Endothelial cell of umbilical vein (primary cell): Measurements from ENCODE around the gene MBLAC1. TPM values are rescaled to one million over a fixed set of nuclear protein-coding genes. Genes with fewer than 3 reads are reported as not detected.

Experiments used
- BruUV-seq: library from RNA; stranded (reverse); fragments of 400-500 nt; replicated peaks from 2 replicates; lab custom pipeline; 2021; lab: Mats Ljungman, UMichigan
- CTCF ChIA-PET: fragments of 300-600, 350-600 bp; sonication (Branson Sonifier 250); formaldehyde crosslinking; loops from one replicate; lab custom pipeline; 2021; ENCODE audit warnings: antibody characterized with exemption, inconsistent platforms; lab: Charles Lee
- POLR2A ChIA-PET: fragments of 300-600, 350-600 bp; sonication (Branson Sonifier 250); formaldehyde crosslinking; loops from one replicate; lab custom pipeline; 2021; ENCODE audit warnings: antibody characterized with exemption, inconsistent platforms; lab: Charles Lee
- DNase-seq: peaks from one replicate; pipeline ENCODE4 v3.0.0-alpha.2; 2011; ENCODE audit warnings: low read depth, low spot score
- FAIRE-seq: peaks from 2 replicates; lab custom pipeline; 2011; peaks lifted over from hg19 to GRCh38; lab: Jason Lieb, UNC
- H2AFZ ChIP-seq: 2 replicates; pipeline ENCODE4 v1.6.0; 2012; ENCODE audit warnings: low read depth, low read length, control low read depth, inconsistent platforms
- H3K27ac ChIP-seq: 2 replicates; pipeline ENCODE4 v1.5.1; 2011; ENCODE audit warnings: low read depth, mild to moderate bottlenecking, control low read depth, low read length, moderate library complexity; ENCODE audit not compliant: insufficient read depth
- H3K27me3 ChIP-seq, 2 experiments: 2 replicates each; pipeline versions ENCODE4 v1.6.0 to v1.6.1; 2011; ENCODE audit warnings: low read length in 2 of 2, mixed read lengths in 1 of 2; ENCODE audit not compliant: control insufficient read depth in 2 of 2, insufficient read depth in 2 of 2
- H3K36me3 ChIP-seq, 2 experiments: 2 replicates in 1 of 2; 3 replicates in 1 of 2; pipeline ENCODE4 v1.5.1; 2011; ENCODE audit warnings: low read length in 2 of 2, mild to moderate bottlenecking in 1 of 2, moderate library complexity in 1 of 2; ENCODE audit not compliant: control insufficient read depth in 2 of 2, insufficient read depth in 2 of 2; ENCODE audit errors: extremely low read depth in 1 of 2
- H3K4me1 ChIP-seq: 3 replicates; pipeline ENCODE4 v1.5.1; 2011; ENCODE audit warnings: mild to moderate bottlenecking, low read length; ENCODE audit not compliant: control insufficient read depth, insufficient read depth; ENCODE audit errors: extremely low read depth
- H3K4me2 ChIP-seq: 2 replicates; pipeline ENCODE4 v1.6.1; 2011; ENCODE audit warnings: low read length, control low read depth, mixed read lengths; ENCODE audit not compliant: insufficient read depth
- H3K4me3 ChIP-seq, 3 experiments: fragments of 200-600 bp in 1 of 3; sonication (generic), shearing (Covaris generic) in 1 of 3; replicated peaks in 1 of 3; 2 replicates each; pipeline ENCODE4 v1.5.1; 2011 to 2016; ENCODE audit warnings: control low read depth in 3 of 3, low read length in 3 of 3, mild to moderate bottlenecking in 2 of 3, inconsistent platforms in 1 of 3, low read depth in 1 of 3, moderate library complexity in 1 of 3; ENCODE audit not compliant: insufficient read depth in 1 of 3
- H3K79me2 ChIP-seq: 2 replicates; pipeline ENCODE4 v1.6.0; 2012; ENCODE audit warnings: low read length, inconsistent platforms; ENCODE audit not compliant: control insufficient read depth, insufficient read depth
- H3K9ac ChIP-seq: replicated peaks from 2 replicates; pipeline ENCODE3; 2011; ENCODE audit warnings: low read length, control low read depth; ENCODE audit not compliant: insufficient read depth; ENCODE audit errors: extremely low read depth
- H3K9me1 ChIP-seq: replicated peaks from 3 replicates; pipeline ENCODE4 v1.6.0; 2011; ENCODE audit warnings: mild to moderate bottlenecking, low read length; ENCODE audit not compliant: control insufficient read depth, insufficient read depth; ENCODE audit errors: extremely low read depth
- H3K9me3 ChIP-seq: replicated peaks from 2 replicates; pipeline ENCODE4 v1.5.1; 2012; ENCODE audit warnings: low read length, inconsistent platforms; ENCODE audit not compliant: control insufficient read depth, insufficient read depth
- H4K20me1 ChIP-seq: replicated peaks from 2 replicates; pipeline ENCODE3; 2011; ENCODE audit warnings: mild to moderate bottlenecking, low read length; ENCODE audit not compliant: control insufficient read depth, insufficient read depth; ENCODE audit errors: extremely low read depth
- EZH2 ChIP-seq: IDR thresholded peaks from 2 replicates; pipeline ENCODE4 v1.6.1; 2012; ENCODE audit warnings: borderline replicate concordance, low read depth, mild to moderate bottlenecking, moderate library complexity, low read length, inconsistent platforms; ENCODE audit not compliant: severe bottlenecking
- FOS ChIP-seq: IDR thresholded peaks from 2 replicates; pipeline ENCODE4 v1.6.1; 2011; ENCODE audit warnings: mild to moderate bottlenecking, low read length, moderate library complexity, borderline replicate concordance; ENCODE audit not compliant: insufficient read depth
- GATA2 ChIP-seq: IDR thresholded peaks from 2 replicates; pipeline ENCODE4 v1.7.0; 2011; ENCODE audit warnings: low read depth, mild to moderate bottlenecking, moderate library complexity, mixed read lengths, low read length; ENCODE audit not compliant: insufficient read length, insufficient read depth
- JUN ChIP-seq: IDR thresholded peaks from 2 replicates; pipeline ENCODE4 v1.6.1; 2011; ENCODE audit warnings: borderline replicate concordance, low read depth; ENCODE audit not compliant: insufficient read length, insufficient read depth
- MYC ChIP-seq: IDR thresholded peaks from one replicate; pipeline ENCODE4 v1.6.1; 2011; ENCODE audit warnings: mild to moderate bottlenecking, low read depth, low read length
- POLR2A ChIP-seq: IDR thresholded peaks from 2 replicates; pipeline ENCODE4 v1.6.1; 2012; ENCODE audit warnings: low read depth, mild to moderate bottlenecking, control low read depth, low read length
- POLR2AphosphoS5 ChIP-seq: IDR thresholded peaks from 2 replicates; pipeline ENCODE4 v1.6.1; 2012; ENCODE audit warnings: low read depth, mild to moderate bottlenecking, control low read depth, low read length, moderate library complexity; ENCODE audit not compliant: insufficient read depth
- dilution Hi-C: fragments of 300-500 bp; cut with MboI; formaldehyde crosslinking; loops from one replicate; pipeline ENCODE4 v1.15.0; 2019; ENCODE audit warnings: low sequenced_read_pairs; ENCODE audit not compliant: extremely low pct_ligation_motif_present
- intact Hi-C: fragments of 100-400 bp; cut with micrococcal nuclease; formaldehyde crosslinking; loops from one replicate; pipeline ENCODE4 v1.10.0; 2022
- polyA plus RNA-seq, 4 experiments: library from polyadenylated mRNA; depleted of rRNA in 3 of 4; stranded (reverse) in 3 of 4; unstranded in 1 of 4; fragments of >200 nt; gene quantifications; 2 replicates each; pipeline versions ENCODE4 v1.2.1 to v1.2.3, GENCODE V29; 2011 to 2012; ENCODE audit warnings: missing spikeins in 1 of 4
- total RNA-seq: library from RNA; stranded (reverse); gene quantifications from 2 replicates; pipeline ENCODE4 v1.2.3, GENCODE V29; 2021
- TF ChIP-seq, protein P1 (sequence below), 2 donors: IDR thresholded peaks; 1 replicate in 1 of 2; 2 replicates in 1 of 2; pipeline ENCODE4 v1.5.1; 2011; ENCODE audit warnings: low read length in 2 of 2, mild to moderate bottlenecking in 2 of 2, moderate library complexity in 2 of 2, control low read depth in 1 of 2, inconsistent platforms in 1 of 2, low read depth in 1 of 2; ENCODE audit not compliant: insufficient read depth in 1 of 2; ENCODE audit errors: extremely low read depth in 1 of 2
- TF ChIP-seq, protein P2 (sequence below): IDR thresholded peaks from 2 replicates; pipeline ENCODE4 v1.6.1; 2011; ENCODE audit not compliant: insufficient read depth, insufficient read length

Gene MBLAC1
- total and polyA plus RNA-seq, 2 donors (not counting 3 experiments of a cell fraction or from before 2014, with no cell fraction given) = 1.8 to 2.1 TPM

DNA sequence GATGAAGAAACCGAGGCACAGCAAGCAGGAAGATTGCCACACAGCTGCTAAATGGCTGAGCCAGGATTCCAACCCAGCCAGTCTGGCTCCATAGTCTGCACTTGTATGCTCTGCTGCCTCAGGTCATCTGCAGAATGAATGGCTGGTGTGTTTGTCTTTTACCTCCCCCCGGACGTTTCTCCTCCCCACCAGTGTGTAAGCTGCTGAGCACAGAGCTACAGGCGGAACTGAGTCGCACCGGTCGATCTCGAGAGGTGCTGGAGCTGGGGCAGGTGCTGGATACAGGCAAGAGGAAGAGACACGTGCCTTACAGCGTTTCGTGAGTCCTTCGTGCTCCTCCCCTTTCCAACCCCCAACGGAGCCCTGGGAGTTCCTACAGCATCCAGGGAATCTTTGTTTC is 4.7 kb upstream of the MBLAC1 start:
- DNase-seq (no peak), FAIRE-seq (no peak)
- Histone ChIP-seq H3K27ac (no peak overlapping the region), H3K9ac (no peak overlapping the region), H2AFZ (no peak overlapping the region), H3K27me3 (no peaks in the 10 kb centered on the region), H3K9me1 (no peaks in the 10 kb centered on the region), H3K4me3 (no peak overlapping the region), H4K20me1 (no peaks in the 10 kb centered on the region), H3K79me2 (peaks cover 10% of the 10 kb centered on the region), H3K4me1 (peaks cover 16% of the 10 kb centered on the region), H3K4me2 (no peak overlapping the region), H3K9me3 (no peaks in the 10 kb centered on the region), H3K36me3 (peaks cover 0 to 2% of the 10 kb centered on the region in 2 experiments)
- dilution Hi-C loops = no loop called here
- no TSS peak for BruUV-seq
- POLR2A ChIA-PET = no interaction called here
- TF ChIP-seq MYC (no peak), POLR2A (no peak), GATA2 (no peak), JUN (no peak), EZH2 (no peak), FOS (no peak), POLR2AphosphoS5 (no peak)
- TF ChIP-seq, protein P1, sequence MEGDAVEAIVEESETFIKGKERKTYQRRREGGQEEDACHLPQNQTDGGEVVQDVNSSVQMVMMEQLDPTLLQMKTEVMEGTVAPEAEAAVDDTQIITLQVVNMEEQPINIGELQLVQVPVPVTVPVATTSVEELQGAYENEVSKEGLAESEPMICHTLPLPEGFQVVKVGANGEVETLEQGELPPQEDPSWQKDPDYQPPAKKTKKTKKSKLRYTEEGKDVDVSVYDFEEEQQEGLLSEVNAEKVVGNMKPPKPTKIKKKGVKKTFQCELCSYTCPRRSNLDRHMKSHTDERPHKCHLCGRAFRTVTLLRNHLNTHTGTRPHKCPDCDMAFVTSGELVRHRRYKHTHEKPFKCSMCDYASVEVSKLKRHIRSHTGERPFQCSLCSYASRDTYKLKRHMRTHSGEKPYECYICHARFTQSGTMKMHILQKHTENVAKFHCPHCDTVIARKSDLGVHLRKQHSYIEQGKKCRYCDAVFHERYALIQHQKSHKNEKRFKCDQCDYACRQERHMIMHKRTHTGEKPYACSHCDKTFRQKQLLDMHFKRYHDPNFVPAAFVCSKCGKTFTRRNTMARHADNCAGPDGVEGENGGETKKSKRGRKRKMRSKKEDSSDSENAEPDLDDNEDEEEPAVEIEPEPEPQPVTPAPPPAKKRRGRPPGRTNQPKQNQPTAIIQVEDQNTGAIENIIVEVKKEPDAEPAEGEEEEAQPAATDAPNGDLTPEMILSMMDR (IDR thresholded peaks at IDR 0.05; ENCODE audit: extremely low read depth in 1 of 2, insufficient read depth in 1 of 2, low read depth in 1 of 2, low read length in 2 of 2) = no peak
- TF ChIP-seq, protein P2, sequence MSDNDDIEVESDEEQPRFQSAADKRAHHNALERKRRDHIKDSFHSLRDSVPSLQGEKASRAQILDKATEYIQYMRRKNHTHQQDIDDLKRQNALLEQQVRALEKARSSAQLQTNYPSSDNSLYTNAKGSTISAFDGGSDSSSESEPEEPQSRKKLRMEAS = no peak
- intact Hi-C loops = no loop called here
- CTCF ChIA-PET = interaction anchor here (1.0 kb wide), 1 partner anchor 8 kb away, joined by 3 read pairs; no protein-coding TSS in a partner anchor
